Rectal smooth muscle tissue (tissue), 1 donor: ENCODE measurements around the gene ZFPM1.
"Not testable (repeated sequence)": the region's sequence is repeated elsewhere in the genome, so short reads cannot be mapped to it uniquely, and the experiment has no call there.

ENCODE experiments used
- H3K27ac ChIP-seq: one replicate; pipeline ENCODE4 v1.7.0; 2013; ENCODE audit warnings: low read depth, low read length, inconsistent platforms
- H3K27me3 ChIP-seq: one replicate; pipeline ENCODE4 v1.7.0; 2013; ENCODE audit warnings: low read length; ENCODE audit not compliant: control insufficient read depth, insufficient read depth
- H3K36me3 ChIP-seq: one replicate; pipeline ENCODE4 v1.7.0; 2013; ENCODE audit warnings: low read length; ENCODE audit not compliant: control insufficient read depth, insufficient read depth
- H3K4me1 ChIP-seq: one replicate; pipeline ENCODE4 v1.7.0; 2013; ENCODE audit warnings: low read length; ENCODE audit not compliant: control insufficient read depth, insufficient read depth
- H3K4me3 ChIP-seq: one replicate; pipeline ENCODE4 v1.7.0; 2013; ENCODE audit warnings: low read length
- H3K9ac ChIP-seq: one replicate; pipeline ENCODE4 v1.7.0; 2013; ENCODE audit warnings: low read length

The ZFPM1 gene

DNA sequence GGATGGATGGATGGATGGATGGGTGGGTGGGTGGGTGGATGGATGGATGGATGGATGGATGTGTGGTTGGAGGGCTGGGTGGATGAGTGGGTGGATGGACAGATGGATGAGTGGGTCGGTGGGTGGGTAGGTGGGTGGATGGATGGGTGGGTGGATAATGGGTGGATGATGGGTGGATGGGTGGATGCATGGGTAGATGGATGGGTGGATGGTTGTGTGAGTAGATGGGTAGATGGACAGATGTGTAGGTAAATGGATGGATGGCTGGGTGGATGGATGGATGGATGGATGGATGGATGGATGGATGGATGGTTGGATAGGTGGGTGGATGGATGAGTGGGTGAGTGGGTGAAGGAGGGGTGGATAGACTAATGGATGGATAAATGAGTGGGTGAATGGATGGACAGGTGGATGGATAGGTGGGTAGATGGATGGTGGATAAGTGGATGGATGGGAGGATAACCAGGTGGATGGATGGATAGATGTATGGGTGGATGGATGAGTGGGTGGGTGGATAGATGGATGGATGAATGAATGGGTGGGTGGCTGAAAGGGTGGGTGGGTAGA lies 64.2 kb downstream of the ZFPM1 start:
- not testable (repeated sequence) for H3K4me3 ChIP-seq, H3K36me3 ChIP-seq, H3K27ac ChIP-seq, H3K9ac ChIP-seq, H3K4me1 ChIP-seq, H3K27me3 ChIP-seq

DNA sequence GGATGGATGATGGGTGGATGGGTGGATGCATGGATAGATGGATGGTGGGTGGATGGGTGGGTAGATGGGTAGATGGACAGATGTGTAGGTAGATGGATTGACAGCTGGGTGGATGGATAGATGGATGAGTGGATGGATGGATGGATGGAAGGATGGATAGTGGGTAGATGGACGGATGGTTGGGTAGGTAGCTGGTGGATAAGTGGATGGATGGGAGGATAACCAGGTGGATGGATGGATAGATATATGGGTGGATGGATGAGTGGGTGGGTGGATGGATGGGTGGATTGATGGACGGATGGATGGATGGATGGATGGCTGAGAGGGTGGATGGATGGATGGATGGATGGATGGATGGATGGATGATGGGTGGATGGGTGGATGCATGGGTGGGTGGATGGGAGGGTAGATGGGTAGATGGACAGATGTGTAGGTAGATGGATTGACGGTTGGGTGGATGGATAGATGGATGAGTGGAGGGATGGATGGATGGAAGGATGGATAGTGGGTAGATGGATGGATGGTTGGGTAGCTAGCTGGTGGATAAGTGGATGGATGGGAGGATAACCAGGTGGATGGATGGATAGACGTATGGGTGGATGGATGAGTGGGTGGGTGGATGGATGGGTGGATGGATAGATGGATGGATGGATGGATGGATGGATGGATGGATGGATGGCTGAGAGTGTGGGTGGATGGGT lies 65.5 kb downstream of the ZFPM1 start:
- not testable (repeated sequence) for H3K9ac ChIP-seq, H3K36me3 ChIP-seq, H3K27ac ChIP-seq, H3K4me1 ChIP-seq, H3K4me3 ChIP-seq, H3K27me3 ChIP-seq

DNA sequence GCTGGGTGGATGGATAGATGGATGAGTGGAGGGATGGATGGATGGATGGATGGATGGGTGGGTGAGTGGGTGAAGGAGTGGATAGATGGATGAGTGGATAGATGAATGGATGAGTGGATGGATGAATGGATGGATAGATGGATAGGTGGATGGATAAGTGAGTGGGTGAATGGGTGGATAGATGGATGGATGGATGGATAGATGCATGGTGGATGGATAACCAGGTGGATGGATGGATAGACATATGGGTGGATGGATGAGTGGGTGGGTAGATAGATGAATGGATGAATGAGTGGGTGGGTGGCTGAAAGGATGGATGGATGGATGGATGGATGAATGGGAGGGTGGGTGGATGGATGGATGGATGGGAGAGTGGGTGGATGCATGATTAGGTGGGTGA lies 66.2 kb downstream of the ZFPM1 start:
- peaks cover 4% of the 10 kb centered on the region for H3K27me3 ChIP-seq
- no peaks in the 10 kb centered on the region for H3K4me1 ChIP-seq
- H3K9ac ChIP-seq = no peak overlapping the region
- no peak overlapping the region for H3K27ac ChIP-seq
- no peak overlapping the region for H3K4me3 ChIP-seq
- no peaks in the 10 kb centered on the region for H3K36me3 ChIP-seq

DNA sequence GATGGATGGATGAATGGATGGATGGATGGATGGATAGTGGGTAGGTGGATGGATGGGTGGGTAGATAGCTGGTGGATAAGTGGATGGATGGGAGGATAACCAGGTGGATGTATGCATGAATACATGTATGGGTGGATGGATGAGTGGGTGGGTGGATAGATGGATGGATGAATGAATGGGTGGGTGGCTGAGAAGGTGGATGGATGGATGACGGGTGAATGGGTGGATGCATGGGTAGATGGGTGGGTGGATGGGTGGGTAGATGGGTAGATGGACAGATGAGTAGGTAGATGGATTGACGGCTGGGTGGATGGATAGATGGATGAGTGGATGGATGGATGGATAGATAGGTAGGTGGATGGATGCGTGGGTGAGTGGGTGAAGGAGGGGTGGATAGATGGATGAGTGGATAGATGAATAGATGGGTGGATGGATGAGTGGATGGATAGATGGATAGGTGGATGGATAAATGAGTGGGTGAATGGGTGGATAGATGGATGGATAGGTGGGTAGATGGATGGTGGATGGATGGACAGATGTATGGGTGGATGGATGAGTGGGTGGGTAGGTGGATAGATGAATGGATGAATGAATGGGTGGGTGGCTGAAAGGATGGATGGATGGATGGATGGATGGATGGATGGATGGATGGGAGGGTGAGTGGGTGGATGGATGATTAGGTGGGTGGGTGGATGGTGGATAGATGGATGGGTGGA lies 67.0 kb downstream of the ZFPM1 start:
- Histone ChIP-seq H3K27ac (no peak overlapping the region), H3K4me1 (no peaks in the 10 kb centered on the region), H3K9ac (no peak overlapping the region), H3K36me3 (no peaks in the 10 kb centered on the region), H3K27me3 (peaks cover 2% of the 10 kb centered on the region), H3K4me3 (no peak overlapping the region)

DNA sequence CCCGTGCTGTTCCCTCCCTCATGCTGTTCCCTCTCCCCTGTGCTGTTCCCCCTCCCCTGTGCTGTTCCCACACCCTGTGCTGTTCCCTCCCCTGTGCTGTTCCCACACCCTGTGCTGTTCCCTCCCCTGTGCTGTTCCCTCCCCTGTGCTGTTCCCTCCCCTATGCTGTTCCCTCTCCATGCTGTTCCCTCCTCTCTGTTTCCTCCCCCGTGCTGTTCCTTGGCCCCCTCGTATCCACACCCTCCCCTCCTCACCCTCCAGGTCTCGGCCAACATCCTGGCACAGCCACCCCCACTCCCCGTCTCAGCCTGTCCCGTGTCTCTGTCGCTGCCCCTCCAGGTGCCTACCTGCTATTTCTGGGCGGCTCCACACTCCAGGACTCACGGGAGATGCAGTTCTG lies 68.6 kb downstream of the ZFPM1 start:
- H3K4me1 ChIP-seq = no peaks in the 10 kb centered on the region
- H3K4me3 ChIP-seq = no peak overlapping the region
- no peaks in the 10 kb centered on the region for H3K36me3 ChIP-seq
- peaks cover 3% of the 10 kb centered on the region for H3K27me3 ChIP-seq
- H3K9ac ChIP-seq = no peak overlapping the region
- H3K27ac ChIP-seq = no peak overlapping the region

DNA sequence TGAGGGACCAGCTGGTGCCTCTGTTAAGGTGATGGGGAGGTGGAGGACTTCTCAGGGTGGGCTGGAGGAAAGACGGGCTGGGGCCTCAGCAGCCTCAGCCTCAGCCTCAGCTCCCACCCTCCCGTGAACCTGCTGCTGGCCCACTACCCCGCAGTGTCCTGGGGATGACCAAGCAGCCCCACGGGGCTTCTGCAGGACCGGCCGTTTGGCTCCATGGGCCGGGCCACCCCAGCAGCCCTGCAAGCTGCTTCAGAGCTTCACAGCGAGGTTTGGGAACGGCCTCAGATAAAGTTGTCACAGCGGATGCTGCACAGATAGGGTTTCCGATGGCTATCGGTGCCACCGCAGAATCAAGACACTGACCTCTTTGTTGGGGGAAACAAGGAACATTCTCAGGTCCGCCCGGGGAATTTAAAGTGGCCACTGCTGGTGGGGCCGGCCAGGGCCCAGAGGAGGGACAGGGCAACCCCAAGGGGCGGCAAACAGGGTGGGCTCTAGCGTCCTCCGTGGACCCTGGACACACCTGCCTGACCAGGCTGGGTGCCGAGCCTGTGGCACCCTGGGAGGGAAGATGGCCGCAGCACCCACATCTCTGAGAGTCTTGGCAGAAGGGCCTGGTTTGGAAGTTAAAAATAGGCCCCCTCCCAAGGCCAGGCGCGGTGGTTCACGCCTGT lies 69.3 kb downstream of the ZFPM1 start:
- peaks cover 1% of the 10 kb centered on the region for H3K4me1 ChIP-seq
- no peaks in the 10 kb centered on the region for H3K36me3 ChIP-seq
- H3K9ac ChIP-seq = no peak overlapping the region
- H3K27ac ChIP-seq = no peak overlapping the region
- no peak overlapping the region for H3K4me3 ChIP-seq
- H3K27me3 ChIP-seq = peaks cover 3% of the 10 kb centered on the region

DNA sequence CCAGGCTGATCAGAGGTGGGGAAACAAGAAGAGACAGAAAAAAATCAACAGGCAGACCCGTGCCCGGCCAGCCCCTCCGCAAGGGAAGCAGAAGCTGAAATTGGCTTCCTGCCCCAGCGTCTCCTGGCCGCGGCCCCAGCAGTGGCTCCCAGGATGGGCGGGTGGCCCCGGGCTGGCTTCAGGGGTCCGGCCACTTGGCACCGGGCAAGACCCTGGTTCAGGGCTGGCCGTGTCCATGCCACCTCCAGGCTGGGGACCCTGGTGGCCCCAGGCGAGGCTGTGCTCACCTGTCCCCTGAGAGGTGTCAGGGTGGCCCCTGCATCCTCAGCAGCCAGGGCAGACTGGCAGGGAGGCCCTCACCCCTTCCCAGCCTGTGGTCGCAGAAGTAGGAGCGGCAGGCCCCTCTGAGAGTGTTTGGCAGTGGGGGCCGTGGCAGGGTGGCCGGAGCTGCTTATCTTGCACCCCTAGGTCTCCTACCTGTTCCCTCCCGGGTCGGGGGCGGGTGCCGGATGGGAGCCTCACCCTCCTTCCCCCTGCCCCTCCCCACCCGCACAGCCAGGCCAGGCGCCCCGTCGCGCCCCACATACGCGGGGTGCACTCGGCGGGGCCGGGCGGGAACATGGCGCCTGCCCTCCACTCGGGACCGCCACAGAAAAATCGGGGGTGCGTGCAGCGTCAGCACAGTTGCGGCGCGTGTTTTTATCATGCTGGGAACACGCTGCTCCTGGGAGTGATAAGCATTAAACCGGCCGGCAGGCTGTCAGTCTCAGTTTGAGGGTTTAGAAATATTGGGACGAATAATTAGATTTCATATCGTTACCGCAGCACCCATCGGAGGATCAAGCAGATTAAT lies 70.5 kb downstream of the ZFPM1 start:
- Histone ChIP-seq H3K27ac (no peak overlapping the region), H3K4me3 (no peak overlapping the region), H3K36me3 (no peaks in the 10 kb centered on the region), H3K9ac (no peak overlapping the region), H3K27me3 (peaks cover 3% of the 10 kb centered on the region), H3K4me1 (peaks cover 4% of the 10 kb centered on the region)

DNA sequence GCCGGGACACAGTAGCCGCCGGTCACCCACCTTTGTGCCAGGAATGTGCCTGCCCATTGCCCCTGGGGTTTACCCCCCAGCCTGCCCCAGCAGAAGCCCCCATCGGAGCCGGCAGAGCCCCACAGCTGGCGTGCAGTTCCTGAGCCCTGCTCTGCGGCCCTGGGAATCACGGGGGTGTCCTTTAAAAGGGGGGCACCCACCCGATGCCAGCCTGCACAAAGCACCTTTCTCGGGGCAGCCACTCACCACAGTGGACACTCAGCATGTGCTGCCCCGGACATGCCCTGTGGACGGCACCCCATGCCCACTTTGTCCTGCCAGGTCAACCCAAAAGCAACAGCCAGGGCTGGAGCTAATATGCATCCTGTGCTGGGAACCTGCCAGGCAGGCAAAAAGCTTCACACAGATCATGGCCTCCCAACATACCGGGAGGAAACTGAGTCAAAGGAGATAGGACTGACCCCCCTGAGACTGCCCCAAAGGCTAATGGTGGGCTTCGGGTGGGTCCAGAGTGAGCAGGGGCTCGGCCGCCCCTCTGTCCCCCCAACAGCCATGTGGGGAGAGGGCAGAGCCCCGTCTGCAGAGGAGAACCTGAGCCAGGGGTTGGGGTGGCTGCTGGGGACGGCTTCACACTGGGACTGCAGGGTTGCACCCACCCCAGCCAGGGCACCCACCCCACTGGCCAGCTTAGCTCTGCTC lies 71.3 kb downstream of the ZFPM1 start:
- Histone ChIP-seq H3K4me1 (peaks cover 4% of the 10 kb centered on the region), H3K27ac (no peak overlapping the region), H3K27me3 (peaks cover 3% of the 10 kb centered on the region), H3K9ac (no peak overlapping the region), H3K36me3 (no peaks in the 10 kb centered on the region), H3K4me3 (no peak overlapping the region)

DNA sequence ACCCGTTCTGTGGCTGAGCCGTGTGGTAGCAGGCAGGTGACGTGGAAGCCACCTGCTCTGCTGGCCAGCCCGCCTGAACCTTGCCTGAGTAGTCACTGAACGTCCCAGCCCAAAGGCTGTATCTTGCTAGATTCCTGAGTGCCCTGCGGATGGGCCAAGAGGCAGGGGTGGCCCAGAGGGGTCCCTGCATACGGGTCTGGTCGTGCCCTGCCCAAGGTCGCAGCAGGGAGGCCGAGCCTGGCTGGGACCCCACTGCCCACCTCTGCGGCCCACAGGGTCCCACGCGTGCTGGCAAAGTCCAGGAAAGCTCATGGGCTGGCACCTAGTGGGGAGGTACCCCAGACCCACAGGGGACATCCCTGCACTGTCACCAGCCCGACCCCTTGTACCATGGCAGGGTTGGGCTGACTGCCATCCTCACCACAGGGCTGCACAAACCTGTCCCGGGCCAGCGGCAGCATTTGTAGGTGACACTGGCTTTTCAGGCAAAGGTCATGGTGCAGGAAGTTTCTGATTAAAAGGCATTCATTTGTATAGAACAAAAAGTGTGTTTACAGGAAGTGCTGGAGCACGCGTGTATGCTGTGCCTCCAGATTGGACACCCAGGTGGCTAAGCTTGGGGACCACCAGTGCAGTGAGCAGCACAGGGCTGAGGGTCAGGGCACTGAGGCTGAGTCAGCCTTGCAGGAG lies 72.0 kb downstream of the ZFPM1 start:
- no peak overlapping the region for H3K4me3 ChIP-seq
- no peak overlapping the region for H3K9ac ChIP-seq
- H3K27me3 ChIP-seq = peaks cover 3% of the 10 kb centered on the region
- no peaks in the 10 kb centered on the region for H3K36me3 ChIP-seq
- peaks cover 4% of the 10 kb centered on the region for H3K4me1 ChIP-seq
- H3K27ac ChIP-seq = no peak overlapping the region

DNA sequence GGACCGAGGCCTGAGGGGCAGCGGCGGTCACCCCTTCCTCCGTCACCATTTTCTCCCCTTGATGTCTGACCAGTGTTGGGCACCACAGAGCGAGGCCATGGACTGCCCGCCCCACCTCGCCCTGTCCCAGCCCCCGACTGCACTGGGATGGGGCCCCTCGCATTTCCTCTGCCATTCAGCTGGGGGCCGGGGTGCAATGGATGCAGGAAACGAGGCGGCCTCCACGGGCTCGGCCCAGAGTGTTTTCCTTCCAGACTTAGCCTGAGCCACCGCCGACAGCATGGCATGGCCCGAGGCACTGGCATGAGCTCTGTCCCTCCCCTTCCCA lies 72.5 kb downstream of the ZFPM1 start:
- H3K9ac ChIP-seq = no peak overlapping the region
- peaks cover 4% of the 10 kb centered on the region for H3K4me1 ChIP-seq
- H3K4me3 ChIP-seq = no peak overlapping the region
- no peaks in the 10 kb centered on the region for H3K36me3 ChIP-seq
- H3K27ac ChIP-seq = no peak overlapping the region
- peaks cover 3% of the 10 kb centered on the region for H3K27me3 ChIP-seq
